Panc1 (cell line): ENCODE measurements around the gene DRD4. TPM values are rescaled to one million over a fixed set of nuclear protein-coding genes. Genes with fewer than 3 reads are reported as not detected.

Source experiments
- ATAC-seq: fragments of 200-7000 bp; cut with Tn5 transposase; 2 replicates; pipeline ENCODE4 v1.9.1; 2020; ENCODE audit warnings: mild to moderate bottlenecking, moderate library complexity
- BruUV-seq: library from RNA; stranded (reverse); fragments of 400-500 nt; replicated peaks from 2 replicates; lab custom pipeline; 2021; lab: Mats Ljungman, UMichigan
- CTCF ChIA-PET: fragments of 300-600 bp; sonication (Branson Sonifier 250); formaldehyde crosslinking; loops from one replicate; lab custom pipeline; 2022; ENCODE audit warnings: antibody characterized with exemption; lab: Charles Lee
- POLR2A ChIA-PET: fragments of 300-600 bp; sonication (Branson Sonifier 250); formaldehyde crosslinking; loops from one replicate; lab custom pipeline; 2022; ENCODE audit warnings: antibody characterized with exemption; lab: Charles Lee
- DNase-seq: peaks from one replicate; pipeline ENCODE4 v3.0.0-alpha.2; 2010; ENCODE audit warnings: low read depth, low spot score
- H3K27ac ChIP-seq: 2 replicates; pipeline ENCODE4 v1.5.1; 2011; ENCODE audit warnings: mild to moderate bottlenecking, low read length, inconsistent platforms
- H3K27me3 ChIP-seq: fragments of 200-500 bp; sonication (Bioruptor generic); 2 replicates; pipeline ENCODE4 v1.6.0; 2014; ENCODE audit warnings: low read length, inconsistent platforms; ENCODE audit not compliant: control insufficient read depth, insufficient read depth
- H3K36me3 ChIP-seq: fragments of 200-500 bp; sonication (Bioruptor generic); 2 replicates; pipeline ENCODE4 v1.5.1; 2014; ENCODE audit warnings: inconsistent platforms, mild to moderate bottlenecking, low read length, moderate library complexity; ENCODE audit not compliant: control insufficient read depth, insufficient read depth
- H3K4me1 ChIP-seq: 2 replicates; pipeline ENCODE4 v1.5.1; 2011; ENCODE audit warnings: inconsistent platforms, mild to moderate bottlenecking, low read length, moderate library complexity; ENCODE audit not compliant: control insufficient read depth, insufficient read depth
- H3K4me3 ChIP-seq, 2 experiments: 2 replicates each; pipeline ENCODE4 v1.5.1; 2011 to 2012; ENCODE audit warnings: low read depth in 2 of 2, low read length in 2 of 2, mild to moderate bottlenecking in 2 of 2, inconsistent platforms in 1 of 2, moderate library complexity in 1 of 2
- H3K9me3 ChIP-seq: fragments of 200-500 bp; sonication (Bioruptor generic); 2 replicates; pipeline ENCODE4 v1.5.1; 2014; ENCODE audit warnings: low read depth, mild to moderate bottlenecking, inconsistent platforms, low read length, moderate library complexity; ENCODE audit not compliant: control insufficient read depth, insufficient read depth
- CTCF ChIP-seq: fragments of 450-650 bp; IDR thresholded peaks from 2 replicates; pipeline ENCODE4 v1.5.1; 2017; ENCODE audit warnings: mild to moderate bottlenecking
- POLR2AphosphoS5 ChIP-seq: IDR thresholded peaks from 2 replicates; pipeline ENCODE4 v1.6.1; 2012; ENCODE audit warnings: mild to moderate bottlenecking, low read depth, low read length, moderate library complexity
- REST ChIP-seq, 2 experiments: IDR thresholded peaks; 2 replicates each; pipeline ENCODE4 v1.6.1; 2011 to 2012; ENCODE audit warnings: low read depth in 2 of 2, control low read depth in 1 of 2, low read length in 1 of 2, mild to moderate bottlenecking in 1 of 2, moderate library complexity in 1 of 2; ENCODE audit not compliant: insufficient read depth in 1 of 2
- SIN3A ChIP-seq: IDR thresholded peaks from 2 replicates; pipeline ENCODE4 v1.6.1; 2012; ENCODE audit warnings: low read depth, mild to moderate bottlenecking, low read length, moderate library complexity, borderline replicate concordance; ENCODE audit not compliant: insufficient read depth
- in situ Hi-C: cut with HindIII; loops from 2 replicates; pipeline ENCODE4 v1.10.0; 2016; ENCODE audit warnings: low sequenced_read_pairs, low pct_unique_long_range_greater_than_20kb
- intact Hi-C: fragments of 100-400 bp; cut with micrococcal nuclease; formaldehyde crosslinking; loops from one replicate; pipeline ENCODE4 v1.10.0; 2022; ENCODE audit not compliant: unreplicated experiment
- total RNA-seq: library from RNA; stranded (reverse); gene quantifications from one replicate; pipeline ENCODE4 v1.2.1, GENCODE V29; 2021; ENCODE audit not compliant: unreplicated experiment

Gene DRD4
- total RNA-seq, 1 experiment from 2014 or later, result 0.95 TPM

GRCh38 chr11:621838-622237, 15.2 kb upstream of the DRD4 start:
- BruUV-seq, result no TSS peak
- intact Hi-C loops, result no loop called here
- POLR2A ChIA-PET, result no interaction called here
- in situ Hi-C loops, result no loop called here
- Histone ChIP-seq H3K9me3 (no peaks in the 10 kb centered on the region), H3K36me3 (no peaks in the 10 kb centered on the region), H3K27me3 (no peaks in the 10 kb centered on the region), H3K4me3 (no peak overlapping the region), H3K27ac (no peak overlapping the region), H3K4me1 (peaks cover 12% of the 10 kb centered on the region)
- TF ChIP-seq POLR2AphosphoS5 (no peak), SIN3A (no peak), CTCF (no peak), REST (IDR thresholded peaks at IDR 0.05; ENCODE audit: insufficient read depth in 1 of 2, low read depth in 2 of 2, low read length in 1 of 2) (no peak)
- no peak for DNase-seq
- CTCF ChIA-PET, result no interaction called here
- no peak for ATAC-seq

- Histone ChIP-seq H3K9me3 (no peaks in the 10 kb centered on the region), H3K36me3 (no peaks in the 10 kb centered on the region), H3K4me3 (no peak overlapping the region), H3K27me3 (no peaks in the 10 kb centered on the region), H3K4me1 (peaks cover 15% of the 10 kb centered on the region), H3K27ac (no peak overlapping the region)
- DNase-seq (no peak), ATAC-seq (no peak)
- intact Hi-C loops, result no loop called here
- in situ Hi-C loops, result no loop called here
- POLR2A ChIA-PET, result no interaction called here
- no TSS peak for BruUV-seq
- TF ChIP-seq CTCF (no peak), POLR2AphosphoS5 (0 out of 2 replicates have a peak, but pooled peaks have one; percentile 9), REST (IDR thresholded peaks at IDR 0.05; ENCODE audit: insufficient read depth in 1 of 2, low read depth in 2 of 2, low read length in 1 of 2) (no peak), SIN3A (no peak)
- CTCF ChIA-PET, result no interaction called here
Measured at GRCh38 chr11:623349-623869, 13.7 kb upstream of the DRD4 start.
